ENCODE results near the gene ATXN2.

The ATXN2 gene

DNA sequence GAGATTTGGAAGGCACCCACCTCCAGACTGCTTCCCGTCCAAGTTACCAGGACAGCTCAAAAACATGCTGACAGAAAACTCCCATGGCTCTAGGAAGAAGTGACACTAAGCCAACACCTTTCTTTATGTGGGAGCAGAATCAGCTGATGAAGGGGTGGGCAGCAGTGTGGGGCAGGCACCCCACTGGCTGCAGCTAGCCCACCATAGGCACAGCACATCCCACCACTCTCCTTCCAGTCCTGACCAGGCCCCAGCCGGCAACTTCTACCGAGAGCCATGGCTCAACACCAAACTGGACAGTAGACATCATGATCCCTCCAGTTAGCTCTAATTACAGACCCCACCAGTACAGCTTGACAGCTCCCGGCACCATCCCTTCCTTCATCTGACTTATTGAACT is 148.4 kb downstream of the ATXN2 start:
- no peak for DNase-seq

DNA sequence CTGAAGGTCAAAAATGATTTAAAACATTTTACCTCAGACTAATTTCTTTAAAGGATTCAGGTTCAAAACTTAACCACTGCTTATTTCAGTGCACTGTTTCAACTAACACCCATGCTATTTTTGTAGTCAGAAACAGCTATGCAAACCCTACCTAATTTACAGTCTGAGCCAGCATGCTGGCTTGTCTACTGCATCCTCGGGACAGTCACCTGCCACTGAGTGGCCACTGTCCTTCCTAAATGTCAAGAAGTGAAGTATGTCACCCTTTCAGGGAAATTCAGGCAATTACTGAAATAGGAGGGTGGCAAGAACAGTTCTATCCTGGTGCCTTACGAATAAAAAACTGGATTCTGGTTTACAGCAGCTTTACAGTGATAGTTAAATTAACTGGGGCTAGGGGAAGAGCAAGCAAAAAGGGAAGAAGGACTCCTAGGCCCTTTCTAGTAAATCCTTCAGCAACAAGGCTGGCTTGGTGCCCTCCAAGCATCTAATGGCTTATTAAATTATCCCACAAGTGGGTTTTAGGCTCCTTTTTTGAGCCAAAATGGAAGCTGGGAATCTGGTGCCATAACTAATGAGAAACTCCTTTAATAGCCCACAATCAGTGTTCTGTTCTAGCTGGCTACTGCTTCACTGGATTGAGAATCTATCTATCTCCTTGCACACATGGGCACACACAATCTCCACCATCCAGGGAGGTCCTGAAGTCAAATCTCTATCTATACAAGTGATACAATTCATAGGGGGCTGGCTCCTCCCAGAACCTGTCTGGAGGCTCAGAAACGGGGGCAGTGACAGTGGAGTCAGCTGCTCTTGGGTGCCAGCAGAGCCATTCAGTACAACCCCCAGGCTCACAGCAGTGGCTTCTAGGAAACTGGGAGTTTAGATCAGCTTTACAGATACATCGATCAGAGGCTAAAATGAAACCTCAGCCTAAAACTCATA is 150.0 kb downstream of the ATXN2 start:
- peak in 1 of 2 donors; percentile 31 for DNase-seq

DNA sequence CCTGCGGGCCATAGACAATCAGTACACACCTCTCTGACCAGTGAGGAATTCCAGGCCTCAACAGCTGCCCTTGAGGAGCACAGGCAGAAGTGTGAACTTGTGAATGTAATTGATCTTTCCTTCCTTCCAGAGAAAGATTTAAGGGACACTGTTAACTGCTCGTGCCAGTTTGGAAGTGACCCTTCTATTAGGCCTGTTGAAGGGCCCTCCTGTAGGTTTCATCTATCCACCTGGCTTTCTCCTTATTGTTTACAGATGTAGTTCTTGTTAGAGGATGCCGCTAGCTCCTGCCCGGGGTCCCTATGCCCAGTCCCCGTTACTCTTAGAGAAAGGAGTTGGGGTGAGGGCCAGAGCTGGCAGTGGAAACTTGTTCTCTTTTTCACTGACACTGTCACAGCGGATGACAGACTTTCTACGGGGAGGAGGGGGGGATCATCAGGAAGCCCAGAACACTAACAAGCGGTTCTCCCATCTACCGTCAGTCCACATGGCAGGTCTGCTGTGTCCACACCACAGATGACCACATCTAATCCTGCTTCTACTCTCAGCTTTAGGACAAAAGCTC is 150.8 kb downstream of the ATXN2 start:
- DNase-seq = no peak

GRCh38 chr12:111447571-111448265 is 151.4 kb downstream of the ATXN2 start:
- DNase-seq = no peak

DNA sequence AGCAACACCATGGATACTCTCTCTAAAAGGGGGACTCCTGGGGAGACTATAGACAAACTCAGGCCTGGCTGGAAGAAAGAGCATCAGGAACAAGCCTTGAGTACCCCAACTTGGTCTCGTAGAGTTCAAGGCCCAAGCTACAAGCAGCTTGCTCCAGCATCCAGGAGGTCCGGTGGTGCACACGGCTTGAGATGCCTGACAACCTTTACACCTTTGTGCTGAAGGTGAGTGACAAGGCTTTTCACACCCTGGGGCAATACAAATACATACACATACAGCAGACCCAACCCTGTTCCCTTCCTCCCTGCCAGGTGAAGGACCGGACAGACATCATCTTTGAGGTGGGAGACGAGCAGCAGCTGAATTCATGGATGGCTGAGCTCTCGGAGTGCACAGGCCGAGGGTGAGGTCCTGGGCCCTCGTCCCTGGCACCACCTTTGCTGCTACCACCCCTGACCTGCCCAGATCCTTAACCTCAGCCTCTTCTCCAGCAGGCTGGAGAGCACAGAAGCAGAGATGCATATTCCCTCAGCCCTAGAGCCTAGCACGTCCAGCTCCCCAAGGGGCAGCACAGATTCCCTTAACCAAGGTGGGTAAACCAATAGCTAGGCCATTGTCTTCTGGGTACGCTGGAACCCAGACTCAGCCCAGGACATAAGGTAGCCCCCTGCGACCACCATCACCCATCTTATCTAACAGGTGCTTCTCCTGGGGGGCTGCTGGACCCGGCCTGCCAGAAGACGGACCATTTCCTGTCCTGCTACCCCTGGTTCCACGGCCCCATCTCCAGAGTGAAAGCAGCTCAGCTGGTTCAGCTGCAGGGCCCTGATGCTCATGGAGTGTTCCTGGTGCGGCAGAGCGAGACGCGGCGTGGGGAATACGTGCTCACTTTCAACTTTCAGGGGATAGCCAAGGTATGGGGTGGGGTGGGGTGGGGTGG is 152.2 kb downstream of the ATXN2 start:
- no peak for DNase-seq

- no peak for DNase-seq
Measured at GRCh38 chr12:111445726-111446581, 153.2 kb downstream of the ATXN2 start.

DNA sequence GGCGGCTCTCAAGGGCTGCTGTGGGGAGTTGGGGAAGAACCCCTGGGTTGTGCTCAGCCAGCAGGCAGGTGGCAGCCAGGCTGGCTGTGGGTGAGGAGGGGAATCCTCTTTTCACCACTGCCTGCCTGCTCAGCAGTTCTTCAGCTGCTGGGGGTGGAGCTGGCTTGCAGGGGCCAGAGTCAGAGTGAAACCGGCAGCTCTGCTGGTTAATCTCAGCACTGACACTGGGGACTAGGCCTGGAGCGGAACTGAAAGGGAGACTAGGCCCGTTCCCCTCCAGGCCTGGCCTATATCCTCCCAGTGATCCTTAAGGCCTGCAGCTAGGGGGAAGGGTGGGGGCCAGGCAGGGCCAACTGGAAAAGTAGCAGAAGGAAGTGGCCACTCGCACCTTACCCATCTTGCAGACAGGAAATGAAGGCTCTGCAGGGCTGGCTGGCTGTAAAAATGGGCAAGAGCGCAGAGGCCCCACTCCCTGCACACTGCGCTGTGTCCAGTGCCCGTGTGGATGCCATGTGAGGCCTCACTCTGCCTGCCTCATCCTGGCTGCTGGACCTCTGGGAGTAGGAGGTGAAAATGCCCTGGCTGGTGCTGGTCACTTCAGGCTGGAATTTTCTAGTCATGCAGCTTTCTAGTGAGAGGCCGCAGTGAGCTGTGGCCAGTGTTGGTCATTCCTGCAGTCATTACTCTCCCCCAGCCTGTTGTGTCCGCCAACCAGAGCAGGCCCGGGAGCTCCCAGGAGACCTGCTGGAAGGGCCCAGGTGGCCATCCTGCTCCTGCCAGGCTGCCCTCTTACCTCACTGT is 154.0 kb downstream of the ATXN2 start:
- peak; percentile 88 to 90 for DNase-seq

DNA sequence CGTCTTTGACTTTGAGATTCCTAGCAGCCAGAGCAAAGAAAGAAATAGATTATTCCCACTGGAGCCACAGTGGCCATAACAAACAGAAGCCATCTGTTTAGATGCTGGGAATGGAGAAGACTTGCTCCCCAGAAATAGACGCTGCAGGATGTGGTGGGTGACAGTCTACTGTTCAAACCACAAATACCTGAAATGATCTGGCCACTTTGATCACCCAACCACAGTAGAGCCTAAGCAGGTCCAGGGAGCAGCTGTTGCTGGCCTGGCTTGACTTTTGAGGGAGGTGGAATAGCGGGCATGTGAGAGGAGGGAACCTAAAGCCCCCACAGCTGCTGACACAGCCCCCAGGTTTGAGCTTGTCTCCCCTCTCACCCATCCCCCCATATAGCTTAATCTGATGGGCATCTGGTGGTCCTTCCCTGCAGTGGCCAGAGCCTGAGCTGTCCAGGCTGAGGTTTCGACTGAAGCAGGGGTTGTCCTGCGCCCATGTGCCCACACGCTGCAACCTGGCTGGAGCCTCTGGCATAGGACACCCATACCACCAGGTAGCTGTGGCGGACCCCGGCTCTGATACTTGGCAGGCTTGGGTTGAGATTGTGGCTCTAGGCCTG is 154.7 kb downstream of the ATXN2 start:
- DNase-seq = no peak

DNA sequence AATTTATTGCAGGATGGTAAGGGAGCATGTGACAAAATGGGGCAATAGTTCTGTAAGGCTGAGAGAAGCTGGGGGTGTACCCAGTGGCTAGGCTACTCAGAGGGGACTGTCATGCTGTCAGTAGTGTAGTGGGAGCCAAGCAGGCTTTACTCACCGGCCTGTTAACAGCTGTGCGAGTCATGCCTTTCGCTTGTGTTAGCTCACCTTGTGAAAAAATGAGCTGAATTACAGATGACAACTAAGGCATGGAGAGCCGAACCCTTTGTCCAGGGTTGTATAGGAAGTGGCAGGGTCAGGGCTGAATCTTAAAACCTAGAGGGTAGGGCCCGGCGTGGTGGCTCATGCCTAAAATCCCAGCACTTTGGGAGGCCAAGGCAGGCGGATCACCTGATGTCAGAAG is 155.5 kb downstream of the ATXN2 start:
- peak; percentile 84 to 94 for DNase-seq

GRCh38 chr12:111443086-111443485 is 156.0 kb downstream of the ATXN2 start:
- no peak for DNase-seq

DNA sequence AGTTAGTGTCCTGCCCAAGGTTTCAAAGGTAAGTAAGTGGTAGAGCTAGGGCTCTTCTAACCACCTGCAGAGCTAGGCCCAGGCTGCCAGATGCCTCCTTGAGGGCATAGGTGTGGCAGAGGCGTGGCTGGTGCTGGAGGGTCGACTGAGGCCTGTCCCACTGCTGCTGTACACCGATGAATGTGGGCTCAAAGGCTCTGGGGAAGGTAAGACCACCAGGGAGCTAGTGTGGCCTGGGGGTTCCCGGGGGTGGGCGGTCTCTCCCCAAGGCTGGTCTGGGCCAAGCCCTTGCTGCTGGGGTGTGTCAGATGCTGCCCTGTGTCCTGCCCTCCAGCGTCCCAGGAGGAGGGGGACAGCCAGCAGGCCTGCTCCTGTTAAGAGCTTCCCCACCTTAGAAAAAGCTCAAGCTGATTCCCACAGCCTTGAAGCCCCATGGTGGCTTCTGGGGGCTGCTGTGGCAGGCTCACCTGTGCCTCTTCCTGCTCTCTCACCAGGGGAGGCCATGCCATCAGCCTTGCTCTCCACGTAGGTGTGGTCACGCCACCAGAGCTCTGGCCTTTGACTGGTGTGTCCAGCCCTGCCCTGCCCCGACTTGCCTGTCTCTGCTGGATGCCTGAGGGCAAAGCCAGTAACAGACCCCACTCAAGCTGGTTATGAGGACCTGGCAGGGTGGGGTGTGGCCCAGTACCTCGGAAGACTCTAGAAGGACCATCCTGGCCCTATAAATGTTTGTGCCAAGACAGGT is 156.6 kb downstream of the ATXN2 start:
- DNase-seq = no peak

DNA sequence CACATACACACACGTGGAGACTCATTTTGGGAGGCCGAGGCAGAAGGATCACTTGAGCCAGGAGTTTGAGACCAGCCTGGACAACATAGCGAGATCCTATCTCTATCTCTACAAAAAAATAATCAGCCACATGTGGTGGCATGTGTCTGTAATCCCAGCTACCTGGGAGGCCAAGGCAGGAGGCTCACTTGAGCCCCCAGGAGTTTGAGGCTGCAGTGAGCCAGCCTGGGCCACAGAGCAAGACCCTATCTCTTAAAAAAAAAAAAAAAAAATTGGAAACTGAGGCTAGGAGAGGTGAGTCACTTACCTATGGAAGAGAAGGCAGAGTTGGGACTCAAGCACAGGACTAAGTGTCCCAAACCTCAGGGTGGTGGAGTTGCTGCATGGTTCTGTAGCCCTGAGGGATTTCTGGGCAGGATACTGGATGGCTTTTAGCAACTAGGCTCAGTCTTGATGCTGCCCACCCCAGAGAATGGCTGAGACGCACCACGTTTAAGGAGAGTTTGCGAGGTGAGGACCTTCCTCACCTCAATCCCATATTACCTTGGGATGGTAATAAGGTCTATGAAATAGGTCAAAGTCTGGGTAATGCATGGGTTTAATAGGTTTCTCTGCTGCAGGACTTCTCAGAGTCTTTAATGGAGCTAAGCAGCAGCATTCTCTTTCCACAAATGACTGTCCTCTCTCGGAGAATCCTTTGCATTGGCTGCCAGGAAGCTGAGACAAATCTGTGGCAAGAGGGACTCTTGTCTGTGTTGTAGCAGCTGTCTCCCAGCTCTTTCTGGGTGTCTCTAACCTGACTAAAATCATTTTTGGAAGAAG is 157.8 kb downstream of the ATXN2 start:
- no peak for DNase-seq

DNA sequence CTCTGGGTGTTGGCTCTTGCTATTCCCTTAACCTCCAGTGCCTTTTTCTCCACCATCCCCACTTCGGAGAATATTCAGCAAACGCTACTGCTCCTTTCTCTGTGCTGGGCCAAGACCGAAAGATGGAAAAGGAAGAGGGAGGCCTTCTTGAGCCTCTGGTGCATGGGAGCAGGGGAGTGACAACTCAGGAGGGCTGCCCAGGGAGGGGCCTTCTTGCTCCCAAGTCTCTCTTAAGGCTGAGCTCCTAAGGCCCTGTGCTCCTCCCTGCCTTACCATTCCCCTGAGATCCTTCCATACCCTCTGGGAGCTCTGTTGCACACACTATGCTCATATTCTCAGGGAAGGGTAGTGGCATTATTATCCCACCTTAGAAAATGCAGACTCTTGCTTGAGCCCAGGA is 158.5 kb downstream of the ATXN2 start:
- DNase-seq = no peak

DNA sequence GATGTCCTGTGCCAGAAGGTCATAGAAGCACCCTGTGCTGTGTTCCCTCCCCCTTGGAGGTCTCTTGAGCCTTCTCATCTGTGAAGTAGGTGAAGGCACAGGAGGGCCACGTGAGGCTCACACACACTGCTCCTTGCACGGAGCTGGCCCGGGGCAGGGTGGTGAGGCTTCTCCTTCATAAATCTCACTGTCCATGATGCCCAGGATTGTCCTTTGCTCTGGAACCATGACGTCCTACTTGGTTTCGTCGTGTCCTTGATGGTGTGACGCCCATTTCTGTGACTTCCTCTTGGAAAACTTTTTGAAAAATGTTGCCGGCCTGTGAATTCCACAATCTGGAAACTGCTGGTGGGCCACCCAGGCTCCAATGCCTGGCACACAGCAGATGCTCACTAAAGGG is 159.0 kb downstream of the ATXN2 start:
- DNase-seq = no peak

DNA sequence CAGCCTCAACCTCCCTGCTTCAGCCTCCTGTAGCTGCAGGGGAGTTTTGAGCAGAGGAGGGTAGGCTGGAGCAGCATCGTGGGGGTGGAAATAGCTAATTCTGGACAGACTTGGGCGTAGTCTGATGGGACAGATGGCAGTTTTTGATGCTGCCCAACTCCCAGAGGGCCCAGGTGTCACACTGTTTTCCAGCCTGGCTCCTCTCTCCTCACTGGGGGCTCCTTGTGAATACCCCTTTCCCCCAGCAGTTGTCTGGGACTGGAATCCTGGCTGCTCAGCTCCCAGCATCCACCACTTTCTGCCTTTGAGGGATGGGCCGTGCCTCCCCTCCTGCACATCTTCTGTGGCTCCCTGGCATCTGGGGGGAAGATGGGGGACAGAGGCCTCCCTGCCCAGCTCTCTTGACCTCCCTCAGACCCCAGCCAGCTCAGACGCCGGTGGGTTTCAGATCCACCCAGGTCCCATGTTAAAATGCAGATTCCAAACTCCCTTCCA is 159.4 kb downstream of the ATXN2 start:
- DNase-seq = no peak

DNA sequence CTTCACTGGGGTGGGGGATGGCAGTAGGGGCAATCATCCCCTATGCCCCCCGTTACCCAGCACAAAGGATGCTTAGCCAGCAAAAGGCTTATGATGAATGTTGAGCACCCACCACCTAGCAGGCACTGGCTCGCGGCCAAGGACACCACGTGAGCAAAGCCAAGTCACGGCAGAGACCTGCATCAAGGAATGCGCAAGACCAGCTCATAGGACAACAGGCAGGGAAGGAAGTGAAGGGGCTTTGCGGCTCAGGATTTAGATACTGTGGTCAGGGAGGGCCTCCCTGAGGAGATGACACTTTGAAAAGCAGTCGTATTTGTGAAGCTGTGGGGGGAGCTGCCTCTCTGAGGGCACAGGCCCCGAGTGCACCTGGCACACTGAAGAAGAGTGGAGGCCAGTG is 160.6 kb downstream of the ATXN2 start:
- DNase-seq = peak; percentile 26 to 61

DNA sequence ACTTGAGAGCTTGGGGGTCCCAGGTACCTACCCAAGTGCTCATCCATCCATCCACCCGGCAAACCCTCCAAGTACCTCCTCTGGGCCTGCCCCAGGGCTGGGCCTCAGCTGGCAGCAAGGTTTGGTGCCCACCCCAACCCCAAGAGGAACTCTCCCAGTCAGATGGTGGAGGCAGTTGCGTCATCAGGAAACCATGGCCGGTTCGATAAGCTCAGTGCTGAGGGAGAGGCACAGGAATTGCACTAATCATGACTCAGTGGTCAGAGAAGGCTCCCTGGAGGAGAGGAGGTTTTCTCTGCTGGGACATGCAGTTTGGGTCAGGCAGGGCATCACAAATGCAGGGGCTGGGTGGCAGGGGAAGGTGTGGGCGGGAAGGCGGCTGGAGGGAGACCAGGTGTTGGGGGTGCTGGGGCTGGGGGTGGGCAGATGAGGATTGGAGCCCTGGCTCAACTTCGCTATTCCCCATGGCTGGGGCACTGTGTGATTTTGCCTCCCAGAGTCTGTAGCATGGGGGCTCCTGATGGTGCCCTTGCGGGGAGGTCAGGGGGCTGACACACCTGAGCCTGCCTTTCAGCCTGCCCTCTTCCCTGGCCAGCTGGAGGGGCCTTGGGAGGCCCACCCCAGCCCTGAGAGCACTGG is 161.2 kb downstream of the ATXN2 start:
- peak; percentile 88 to 91 for DNase-seq

DNA sequence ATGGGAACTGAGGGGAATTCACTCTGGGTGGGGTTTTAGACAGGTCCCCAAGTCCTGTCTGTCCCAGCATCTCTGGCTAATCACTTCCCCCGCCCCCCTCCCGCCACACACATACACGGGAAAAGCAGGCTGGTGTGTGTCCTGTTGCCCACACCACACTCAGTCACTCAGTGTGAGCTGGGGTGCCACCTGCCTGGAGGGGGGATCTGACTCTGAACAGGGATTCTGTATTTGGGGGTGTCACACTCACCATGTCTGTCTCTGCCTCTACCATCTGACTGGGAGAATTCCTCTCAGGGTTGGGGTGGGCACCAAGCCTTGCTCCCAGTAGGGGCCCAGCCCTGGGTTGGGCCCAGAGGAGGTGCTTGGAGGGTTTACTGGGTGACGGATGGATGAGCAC is 162.3 kb downstream of the ATXN2 start:
- no peak for DNase-seq

All from inflammatory macrophage (primary cell).